ENCODE measurements around the gene PCDHA12.
"Not testable (repeated sequence)": the region's sequence is repeated elsewhere in the genome, so short reads cannot be mapped to it uniquely, and the experiment has no call there.

The PCDHA12 gene

GRCh38 chr5:140848139-140849102 lies 26.7 kb upstream of the PCDHA12 start, which contains the start of gene PCDHA9:
Gene PCDHA9, plus strand, starts transcription at chr5:140848382. Its CDS starts 114 bp downstream, at chr5:140848496.
- not testable (repeated sequence) for H3K9me3 Mint-ChIP-seq, H3K4me1 Mint-ChIP-seq, H3K36me3 Mint-ChIP-seq, H3K27ac Mint-ChIP-seq, H3K4me3 Mint-ChIP-seq, ATAC-seq
- H3K27me3 Mint-ChIP-seq = peaks cover 34% of the 10 kb centered on the region

GRCh38 chr5:140849831-140850634 lies 25.1 kb upstream of the PCDHA12 start:
- H3K9me3 Mint-ChIP-seq, H3K4me3 Mint-ChIP-seq, H3K36me3 Mint-ChIP-seq, H3K27ac Mint-ChIP-seq, H3K4me1 Mint-ChIP-seq, ATAC-seq: not testable (repeated sequence)
- peaks cover 35% of the 10 kb centered on the region for H3K27me3 Mint-ChIP-seq

GRCh38 chr5:140855772-140856674 lies 19.1 kb upstream of the PCDHA12 start, which contains the start of gene PCDHA10:
Gene PCDHA10, plus strand, starts transcription at chr5:140855897. Its CDS starts 152 bp downstream, at chr5:140856049.
- Mint-ChIP-seq H3K27ac (no peak within 1 kb of the TSS), H3K9me3 (peaks cover 6% of the 10 kb centered on the region), H3K36me3 (no peaks in the 10 kb centered on the region), H3K4me1 (no peaks in the 10 kb centered on the region), H3K4me3 (no peak within 1 kb of the TSS), H3K27me3 (peaks cover 10% of the 10 kb centered on the region)
- no peak for ATAC-seq

GRCh38 chr5:140857177-140857986 lies 17.7 kb upstream of the PCDHA12 start:
- H3K36me3 Mint-ChIP-seq = no peaks in the 10 kb centered on the region
- H3K9me3 Mint-ChIP-seq = peaks cover 6% of the 10 kb centered on the region
- H3K4me3 Mint-ChIP-seq = no peak overlapping the region
- H3K4me1 Mint-ChIP-seq = no peaks in the 10 kb centered on the region
- H3K27ac Mint-ChIP-seq = no peak overlapping the region
- peaks cover 10% of the 10 kb centered on the region for H3K27me3 Mint-ChIP-seq
- ATAC-seq = no peak

GRCh38 chr5:140857987-140858240 lies 17.2 kb upstream of the PCDHA12 start:
- no peaks in the 10 kb centered on the region for H3K4me1 Mint-ChIP-seq
- no peak overlapping the region for H3K27ac Mint-ChIP-seq
- no peak overlapping the region for H3K4me3 Mint-ChIP-seq
- H3K9me3 Mint-ChIP-seq = peaks cover 6% of the 10 kb centered on the region
- peaks cover 6% of the 10 kb centered on the region for H3K27me3 Mint-ChIP-seq
- no peak for ATAC-seq
- H3K36me3 Mint-ChIP-seq = no peaks in the 10 kb centered on the region

GRCh38 chr5:140862441-140863295 lies 12.4 kb upstream of the PCDHA12 start:
- no peak overlapping the region for H3K4me3 Mint-ChIP-seq
- H3K36me3 Mint-ChIP-seq = no peaks in the 10 kb centered on the region

GRCh38 chr5:140868721-140869554 lies 6.2 kb upstream of the PCDHA12 start, which contains the start of gene PCDHA11:
Gene PCDHA11, plus strand, starts transcription at chr5:140868957. Its CDS starts 147 bp downstream, at chr5:140869104.
- Mint-ChIP-seq H3K4me3 (no peak within 1 kb of the TSS), H3K9me3 (no peaks in the 10 kb centered on the region), H3K27me3 (no peaks in the 10 kb centered on the region), H3K4me1 (no peaks in the 10 kb centered on the region), H3K27ac (no peak within 1 kb of the TSS), H3K36me3 (no peaks in the 10 kb centered on the region)
- no peak for ATAC-seq

More at GRCh38 chr5:140862441-140863295, 12.4 kb upstream of the PCDHA12 start:
- Mint-ChIP-seq H3K27me3 (no peaks in the 10 kb centered on the region), H3K9me3 (no peaks in the 10 kb centered on the region), H3K27ac (no peak overlapping the region), H3K4me1 (no peaks in the 10 kb centered on the region)
- ATAC-seq = no peak

GRCh38 chr5:140869555-140869886 lies 5.6 kb upstream of the PCDHA12 start:
- Mint-ChIP-seq H3K9me3 (no peaks in the 10 kb centered on the region), H3K36me3 (no peaks in the 10 kb centered on the region), H3K4me3 (no peak overlapping the region), H3K4me1 (no peaks in the 10 kb centered on the region), H3K27me3 (no peaks in the 10 kb centered on the region), H3K27ac (no peak overlapping the region)
- no peak for ATAC-seq

- H3K27me3 Mint-ChIP-seq = no peaks in the 10 kb centered on the region
- no peaks in the 10 kb centered on the region for H3K9me3 Mint-ChIP-seq
- H3K36me3 Mint-ChIP-seq = no peaks in the 10 kb centered on the region
- H3K4me1 Mint-ChIP-seq = no peaks in the 10 kb centered on the region
- ATAC-seq = no peak
- no peak overlapping the region for H3K27ac Mint-ChIP-seq
- no peak overlapping the region for H3K4me3 Mint-ChIP-seq
Observed at GRCh38 chr5:140870221-140871201, 4.6 kb upstream of the PCDHA12 start.

GRCh38 chr5:140876541-140877261 lies 1.6 kb downstream of the PCDHA12 start:
- peaks cover 33% of the 10 kb centered on the region for H3K27me3 Mint-ChIP-seq
- ATAC-seq, H3K36me3 Mint-ChIP-seq, H3K4me3 Mint-ChIP-seq, H3K27ac Mint-ChIP-seq, H3K4me1 Mint-ChIP-seq: not testable (repeated sequence)
- H3K9me3 Mint-ChIP-seq = peaks cover 13% of the 10 kb centered on the region

- Mint-ChIP-seq H3K4me3 (no peak overlapping the region), H3K9me3 (peaks cover 14% of the 10 kb centered on the region), H3K36me3 (no peaks in the 10 kb centered on the region), H3K27ac (no peak overlapping the region), H3K4me1 (no peaks in the 10 kb centered on the region), H3K27me3 (peaks cover 36% of the 10 kb centered on the region)
- no peak for ATAC-seq
Observed at GRCh38 chr5:140877262-140877581, 2.1 kb downstream of the PCDHA12 start.
